CD14-positive monocyte (primary cell): ENCODE data around the gene HADHA. TPM values are rescaled to one million over a fixed set of nuclear protein-coding genes. Genes with fewer than 3 reads are reported as not detected.

Experiments used
- DNase-seq, 3 donors: peaks; one replicate each; pipeline ENCODE4 v3.0.0-alpha.2; 2011 to 2022
- H2AFZ ChIP-seq: 2 replicates; pipeline ENCODE4 v1.6.0; 2012; ENCODE audit warnings: mild to moderate bottlenecking, low read depth, low read length, inconsistent platforms; ENCODE audit not compliant: insufficient read depth, poor library complexity, severe bottlenecking
- H3K27ac ChIP-seq, 2 donors: 1 replicate in 1 of 2; 2 replicates in 1 of 2; pipeline ENCODE4 v1.5.1; 2012 to 2013; ENCODE audit warnings: low read length in 2 of 2, control low read depth in 1 of 2, inconsistent platforms in 1 of 2, low read depth in 1 of 2, mild to moderate bottlenecking in 1 of 2
- H3K27me3 ChIP-seq, 2 donors: one replicate each; pipeline versions ENCODE4 v1.6.0 to v1.6.1; 2011 to 2013; ENCODE audit warnings: low read length in 2 of 2; ENCODE audit not compliant: control insufficient read depth in 2 of 2, insufficient read depth in 2 of 2
- H3K36me3 ChIP-seq, 2 donors: replicated peaks in 1 of 2; 1 replicate in 1 of 2; 2 replicates in 1 of 2; pipeline versions ENCODE4 v1.5.1 to v1.6.1; 2012 to 2013; ENCODE audit warnings: low read length in 2 of 2, control low read depth in 1 of 2, inconsistent platforms in 1 of 2, mild to moderate bottlenecking in 1 of 2; ENCODE audit not compliant: insufficient read depth in 2 of 2, control insufficient read depth in 1 of 2
- H3K4me1 ChIP-seq, 2 donors: 1 replicate in 1 of 2; 2 replicates in 1 of 2; pipeline versions ENCODE4 v1.5.1 to v1.6.1; 2012 to 2013; ENCODE audit warnings: low read length in 2 of 2, control low read depth in 1 of 2, inconsistent platforms in 1 of 2, mild to moderate bottlenecking in 1 of 2, moderate library complexity in 1 of 2; ENCODE audit not compliant: insufficient read depth in 2 of 2, control insufficient read depth in 1 of 2
- H3K4me2 ChIP-seq: replicated peaks from 2 replicates; pipeline ENCODE3; 2012; ENCODE audit warnings: low read length, moderate library complexity, mild to moderate bottlenecking; ENCODE audit not compliant: poor library complexity, severe bottlenecking; ENCODE audit errors: extremely low read depth
- H3K4me3 ChIP-seq, 3 experiments: fragments of 200-600 bp in 1 of 3; sonication (generic) in 1 of 3; replicated peaks in 1 of 3; 1 replicate in 2 of 3; 2 replicates in 1 of 3; pipeline ENCODE4 v1.5.1; 2011 to 2013; ENCODE audit warnings: low read length in 3 of 3, mild to moderate bottlenecking in 3 of 3, control low read depth in 2 of 3, low read depth in 2 of 3, inconsistent platforms in 1 of 3, moderate library complexity in 1 of 3
- H3K79me2 ChIP-seq: 2 replicates; pipeline ENCODE4 v1.6.0; 2012; ENCODE audit warnings: mild to moderate bottlenecking, control low read depth, inconsistent platforms, low read length, moderate library complexity; ENCODE audit not compliant: insufficient read depth
- H3K9ac ChIP-seq: 2 replicates; pipeline ENCODE4 v1.6.0; 2017; ENCODE audit warnings: low read length, mild to moderate bottlenecking; ENCODE audit not compliant: insufficient read depth, poor library complexity, severe bottlenecking
- H3K9me3 ChIP-seq, 2 donors: replicated peaks in 1 of 2; 1 replicate in 1 of 2; 2 replicates in 1 of 2; pipeline versions ENCODE4 v1.5.1 to v1.6.1; 2012 to 2013; ENCODE audit warnings: low read length in 2 of 2, control low read depth in 1 of 2; ENCODE audit not compliant: control insufficient read depth in 1 of 2, insufficient read depth in 1 of 2
- H4K20me1 ChIP-seq: 2 replicates; pipeline ENCODE4 v1.6.0; 2012; ENCODE audit warnings: mild to moderate bottlenecking, low read length, control low read depth, moderate library complexity; ENCODE audit not compliant: insufficient read depth
- H3K27ac Mint-ChIP-seq, 7 donors: one replicate each; pipeline ENCODE4 v1.8.0; 2020; ENCODE audit warnings: mild to moderate bottlenecking in 7 of 7, mixed read lengths in 7 of 7, moderate library complexity in 6 of 7, inconsistent platforms in 2 of 7
- H3K27me3 Mint-ChIP-seq, 3 donors: one replicate each; pipeline ENCODE4 v1.8.0; 2021 to 2022; ENCODE audit warnings: low read depth in 3 of 3, mild to moderate bottlenecking in 3 of 3, mixed read lengths in 3 of 3, moderate library complexity in 3 of 3, inconsistent platforms in 1 of 3
- H3K36me3 Mint-ChIP-seq, 2 donors: one replicate each; pipeline ENCODE4 v1.8.0; 2020; ENCODE audit warnings: mixed read lengths in 2 of 2, inconsistent platforms in 1 of 2, mild to moderate bottlenecking in 1 of 2
- H3K4me1 Mint-ChIP-seq: one replicate; pipeline ENCODE4 v1.8.0; 2020; ENCODE audit warnings: mild to moderate bottlenecking, mixed read lengths
- H3K4me3 Mint-ChIP-seq, 2 donors: one replicate each; pipeline ENCODE4 v1.8.0; 2020; ENCODE audit warnings: mild to moderate bottlenecking in 2 of 2, mixed read lengths in 2 of 2, moderate library complexity in 1 of 2
- H3K9me3 Mint-ChIP-seq, 7 donors: one replicate each; pipeline ENCODE4 v1.8.0; 2020 to 2022; ENCODE audit warnings: mixed read lengths in 7 of 7, mild to moderate bottlenecking in 6 of 7, moderate library complexity in 6 of 7, inconsistent platforms in 2 of 7
- CTCF ChIP-seq: fragments of 200-600 bp; IDR thresholded peaks from one replicate; pipeline ENCODE4 v1.8.0; 2022; ENCODE audit warnings: antibody characterized with exemption, mild to moderate bottlenecking
- WGBS: methylation state at CpG from one replicate; pipeline ENCODE4 v1.1.5; 2013; ENCODE audit warnings: missing lambda C conversion rate; ENCODE audit not compliant: insufficient coverage; 5-methylcytosine and 5-hydroxymethylcytosine counted together
- intact Hi-C, 2 donors: fragments of 100-400 bp; cut with micrococcal nuclease; formaldehyde crosslinking; loops; one replicate each; pipeline versions ENCODE4 v1.15.0 to v1.15.1; 2023
- polyA plus RNA-seq, 3 donors: library from polyadenylated mRNA; depleted of rRNA in 1 of 3; unstranded in 2 of 3; stranded (reverse) in 1 of 3; fragments of 300-500 nt in 2 of 3; fragments of >200 nt in 1 of 3; fragmentation: Illumina TruSeq in 2 of 3; gene quantifications; 1 replicate in 2 of 3; 2 replicates in 1 of 3; pipeline ENCODE4 v1.2.3, GENCODE V29; 2012 to 2021

Gene HADHA
- polyA plus RNA-seq, 3 donors, result 60.2 to 187 (median 155) TPM

GRCh38 chr2:26273501-26273900 lies 29.1 kb upstream of the HADHA start:
- peak overlapping the region in 1 of 2 donors; percentile 87 for H3K27ac ChIP-seq
- H2AFZ ChIP-seq, result no peak overlapping the region
- no peak overlapping the region for H3K9ac ChIP-seq
- DNase-seq, result peak in 2 of 3 donors; percentile 68
- no peaks in the 10 kb centered on the region for H3K9me3 ChIP-seq
- intact Hi-C loops, result no loop called here
- Mint-ChIP-seq H3K27ac (peak overlapping the region in 6 of 7 donors; percentile 51 to 86 (median 66)), H3K36me3 (peaks cover 32 to 43% of the 10 kb centered on the region in 2 donors), H3K9me3 (no peaks in the 10 kb centered on the region), H3K4me1 (peaks cover 55% of the 10 kb centered on the region), H3K4me3 (no peak overlapping the region), H3K27me3 (no peaks in the 10 kb centered on the region)
- H3K36me3 ChIP-seq, result peaks cover 22 to 35% of the 10 kb centered on the region in 2 donors
- peak overlapping the region; percentile 18 for H3K4me2 ChIP-seq
- H4K20me1 ChIP-seq, result no peaks in the 10 kb centered on the region
- TF ChIP-seq CTCF, result no peak
- H3K27me3 ChIP-seq, result no peaks in the 10 kb centered on the region
- H3K4me3 ChIP-seq, result no peak overlapping the region
- peaks cover 12% of the 10 kb centered on the region for H3K79me2 ChIP-seq
- 43% methylated on average over 2 of the region's 2 CpGs for WGBS
- H3K4me1 ChIP-seq, result peaks cover 52 to 56% of the 10 kb centered on the region in 2 donors

- H3K27ac Mint-ChIP-seq, result peak overlapping the region; percentile 74 to 94 (median 85)
- H3K4me1 ChIP-seq, result peaks cover 61 to 65% of the 10 kb centered on the region in 2 donors
- peak overlapping the region in 1 of 2 donors; percentile 46 for H3K4me3 Mint-ChIP-seq
- peaks cover 12% of the 10 kb centered on the region for H3K79me2 ChIP-seq
- H3K27me3 Mint-ChIP-seq, result no peaks in the 10 kb centered on the region
- H3K4me2 ChIP-seq, result peak overlapping the region; percentile 61
- H4K20me1 ChIP-seq, result no peaks in the 10 kb centered on the region
- H2AFZ ChIP-seq, result no peak overlapping the region
- H3K4me1 Mint-ChIP-seq, result peaks cover 61% of the 10 kb centered on the region
- H3K9ac ChIP-seq, result no peak overlapping the region
- H3K27ac ChIP-seq, result peak overlapping the region in 1 of 2 donors; percentile 85
- no peaks in the 10 kb centered on the region for H3K9me3 ChIP-seq
- intact Hi-C loops, result no loop called here
- no peak for DNase-seq
- H3K9me3 Mint-ChIP-seq, result no peaks in the 10 kb centered on the region
- H3K27me3 ChIP-seq, result no peaks in the 10 kb centered on the region
- peak overlapping the region in 1 of 3 experiments; percentile 53 for H3K4me3 ChIP-seq
- no peak for TF ChIP-seq CTCF
- peaks cover 13 to 29% of the 10 kb centered on the region in 2 donors for H3K36me3 Mint-ChIP-seq
- H3K36me3 ChIP-seq, result peaks cover 1 to 14% of the 10 kb centered on the region in 2 donors
Observed at GRCh38 chr2:26270373-26270772, 25.9 kb upstream of the HADHA start.
